SK-N-SH (cell line): ENCODE results near the gene FAM20C.

Experiments
- CHD2 ChIP-seq: fragments of 150-350 bp; IDR thresholded peaks from 2 replicates; pipeline ENCODE4 v1.6.1; 2018; ENCODE audit warnings: low read length; ENCODE audit not compliant: partially characterized antibody
- CTCF ChIP-seq: fragments of 200-600 bp; sonication (generic); IDR thresholded peaks from 2 replicates; pipeline ENCODE4 v1.6.1; 2017; ENCODE audit warnings: antibody characterized with exemption, mild to moderate bottlenecking, moderate library complexity
- FOXJ3 ChIP-seq: sonication (generic); formaldehyde crosslinking; IDR thresholded peaks from 2 replicates; pipeline ENCODE4 v1.5.1; 2020; ENCODE audit warnings: mild to moderate bottlenecking, missing genetic modification reagents
- FOXM1 ChIP-seq: IDR thresholded peaks from 2 replicates; pipeline ENCODE4 v1.4.0; 2012; ENCODE audit warnings: low read depth, mild to moderate bottlenecking
- MXI1 ChIP-seq: IDR thresholded peaks from 2 replicates; pipeline ENCODE4 v1.6.1; 2012; ENCODE audit warnings: mild to moderate bottlenecking, low read depth, low read length, improper control_type of control experiment
- NRF1 ChIP-seq: IDR thresholded peaks from 2 replicates; pipeline ENCODE4 v1.6.1; 2012; ENCODE audit warnings: low read depth, mild to moderate bottlenecking, low read length
- POLR2AphosphoS5 ChIP-seq: IDR thresholded peaks from 2 replicates; pipeline ENCODE4 v1.6.1; 2012; ENCODE audit warnings: low read depth, low read length
- RAD21 ChIP-seq: IDR thresholded peaks from 2 replicates; pipeline ENCODE4 v1.6.1; 2012; ENCODE audit warnings: mild to moderate bottlenecking, low read length
- TAF1 ChIP-seq: IDR thresholded peaks from 2 replicates; pipeline ENCODE4 v1.6.1; 2012; ENCODE audit warnings: low read depth, mild to moderate bottlenecking, low read length, moderate library complexity, borderline replicate concordance
- TCF12 ChIP-seq: IDR thresholded peaks from 2 replicates; pipeline ENCODE4 v1.4.0; 2012
- USF2 ChIP-seq: fragments of 150-350 bp; IDR thresholded peaks from 2 replicates; pipeline ENCODE4 v1.6.1; 2017; ENCODE audit warnings: antibody characterized with exemption, low read length, low read depth, borderline replicate concordance
- YY1 ChIP-seq: IDR thresholded peaks from 2 replicates; pipeline ENCODE4 v1.4.0; 2012; ENCODE audit warnings: low read depth, mild to moderate bottlenecking
- ZBTB33 ChIP-seq: IDR thresholded peaks from 2 replicates; pipeline ENCODE4 v1.4.0; 2012; ENCODE audit warnings: low read depth, borderline replicate concordance

- TF ChIP-seq CTCF (no peak), USF2 (no peak), YY1 (no peak), FOXJ3 (CRISPR knock-in tag) (no peak), MXI1 (no peak), RAD21 (no peak), ZBTB33 (no peak), NRF1 (no peak), CHD2 (no peak), TAF1 (no peak), TCF12 (no peak), FOXM1 (no peak), POLR2AphosphoS5 (no peak)
Observed at GRCh38 chr7:179948-180694, 12.2 kb upstream of the FAM20C start.
